Astrocyte (in vitro differentiated cells and primary cell): ENCODE results near the gene AQP1. TPM values are rescaled to one million over a fixed set of nuclear protein-coding genes. Genes with fewer than 3 reads are reported as not detected.

ENCODE experiments used
- DNase-seq: peaks from one replicate; pipeline ENCODE4 v3.0.0-alpha.2; 2010; ENCODE audit warnings: low read depth
- FAIRE-seq: peaks from 2 replicates; lab custom pipeline; 2011; peaks lifted over from hg19 to GRCh38; lab: Jason Lieb, UNC
- H2AFZ ChIP-seq: 2 replicates; pipeline ENCODE4 v1.6.0; 2012; ENCODE audit warnings: low read depth, low read length, inconsistent platforms
- H3K27ac ChIP-seq: 2 replicates; pipeline ENCODE4 v1.5.1; 2011; ENCODE audit warnings: low read depth, low read length, inconsistent platforms
- H3K27me3 ChIP-seq: 2 replicates; pipeline ENCODE4 v1.6.0; 2011; ENCODE audit warnings: low read length, inconsistent platforms; ENCODE audit not compliant: insufficient read depth
- H3K36me3 ChIP-seq: 2 replicates; pipeline ENCODE4 v1.5.1; 2011; ENCODE audit warnings: low read length, inconsistent platforms; ENCODE audit not compliant: insufficient read depth
- H3K4me1 ChIP-seq: 2 replicates; pipeline ENCODE4 v1.5.1; 2011; ENCODE audit warnings: low read length, inconsistent platforms; ENCODE audit not compliant: insufficient read depth
- H3K4me2 ChIP-seq: 2 replicates; pipeline ENCODE4 v1.6.0; 2012; ENCODE audit warnings: low read length, inconsistent platforms
- H3K4me3 ChIP-seq: 2 replicates; pipeline ENCODE4 v1.5.1; 2011; ENCODE audit warnings: low read depth, mild to moderate bottlenecking, low read length, inconsistent platforms; ENCODE audit not compliant: insufficient read depth
- H3K79me2 ChIP-seq: 2 replicates; pipeline ENCODE4 v1.6.0; 2012; ENCODE audit warnings: mild to moderate bottlenecking, low read length, inconsistent platforms; ENCODE audit not compliant: insufficient read depth
- H3K9ac ChIP-seq: 2 replicates; pipeline ENCODE4 v1.6.0; 2012; ENCODE audit warnings: mild to moderate bottlenecking, low read length, inconsistent platforms
- H3K9me3 ChIP-seq: 2 replicates; pipeline ENCODE4 v1.5.1; 2012; ENCODE audit warnings: low read depth, mild to moderate bottlenecking, low read length, inconsistent platforms; ENCODE audit not compliant: insufficient read depth
- H4K20me1 ChIP-seq: 2 replicates; pipeline ENCODE4 v1.6.0; 2012; ENCODE audit warnings: low read length, inconsistent platforms; ENCODE audit not compliant: insufficient read depth
- H3K27ac Mint-ChIP-seq: one replicate; pipeline ENCODE4 v1.8.0; 2021; ENCODE audit warnings: mild to moderate bottlenecking, mixed read lengths; ENCODE audit not compliant: unreplicated experiment
- H3K27me3 Mint-ChIP-seq: one replicate; pipeline ENCODE4 v1.8.0; 2021; ENCODE audit warnings: low read depth, mixed read lengths; ENCODE audit not compliant: unreplicated experiment
- H3K36me3 Mint-ChIP-seq: one replicate; pipeline ENCODE4 v1.8.0; 2021; ENCODE audit warnings: low read depth, mixed read lengths; ENCODE audit not compliant: unreplicated experiment
- H3K4me1 Mint-ChIP-seq: one replicate; pipeline ENCODE4 v1.8.0; 2021; ENCODE audit warnings: low read depth, mixed read lengths; ENCODE audit not compliant: unreplicated experiment
- H3K4me3 Mint-ChIP-seq: one replicate; pipeline ENCODE4 v1.8.0; 2021; ENCODE audit warnings: mild to moderate bottlenecking, moderate library complexity, mixed read lengths; ENCODE audit not compliant: unreplicated experiment
- H3K9me3 Mint-ChIP-seq: one replicate; pipeline ENCODE4 v1.8.0; 2021; ENCODE audit warnings: mild to moderate bottlenecking, mixed read lengths; ENCODE audit not compliant: unreplicated experiment
- CTCF ChIP-seq: IDR thresholded peaks from 2 replicates; pipeline ENCODE4 v1.5.1; 2011; ENCODE audit warnings: low read depth, mild to moderate bottlenecking, inconsistent platforms, low read length, moderate library complexity; ENCODE audit not compliant: insufficient read depth
- EZH2 ChIP-seq: IDR thresholded peaks from 2 replicates; pipeline ENCODE4 v1.6.1; 2012; ENCODE audit warnings: mild to moderate bottlenecking, low read length, inconsistent platforms; ENCODE audit not compliant: insufficient read depth
- total RNA-seq: library from RNA; stranded (reverse); gene quantifications from 2 replicates; pipeline ENCODE4 v1.2.1, GENCODE V29; 2021

Gene AQP1
- total RNA-seq, 1 donor from 2014 or later: 6.7 TPM

- DNase-seq (no peak), FAIRE-seq (no peak)
- Histone ChIP-seq H3K27ac (no peak overlapping the region), H3K36me3 (no peaks in the 10 kb centered on the region), H3K4me2 (no peak overlapping the region), H3K9ac (no peak overlapping the region), H3K4me3 (no peak overlapping the region), H3K79me2 (no peaks in the 10 kb centered on the region), H3K4me1 (no peaks in the 10 kb centered on the region), H3K27me3 (no peaks in the 10 kb centered on the region), H3K9me3 (no peaks in the 10 kb centered on the region), H2AFZ (no peak overlapping the region), H4K20me1 (no peaks in the 10 kb centered on the region)
- H3K4me3 Mint-ChIP-seq: no peak overlapping the region
- H3K27ac Mint-ChIP-seq: no peak overlapping the region
- peaks cover 9% of the 10 kb centered on the region for H3K4me1 Mint-ChIP-seq
- H3K27me3 Mint-ChIP-seq: peaks cover 2% of the 10 kb centered on the region
- peaks cover 7% of the 10 kb centered on the region for H3K9me3 Mint-ChIP-seq
- TF ChIP-seq EZH2 (no peak), CTCF (no peak)
- H3K36me3 Mint-ChIP-seq: peaks cover 18% of the 10 kb centered on the region
These were observed 40.0 kb upstream of the AQP1 start for GRCh38 chr7:30871655-30872054.

DNA sequence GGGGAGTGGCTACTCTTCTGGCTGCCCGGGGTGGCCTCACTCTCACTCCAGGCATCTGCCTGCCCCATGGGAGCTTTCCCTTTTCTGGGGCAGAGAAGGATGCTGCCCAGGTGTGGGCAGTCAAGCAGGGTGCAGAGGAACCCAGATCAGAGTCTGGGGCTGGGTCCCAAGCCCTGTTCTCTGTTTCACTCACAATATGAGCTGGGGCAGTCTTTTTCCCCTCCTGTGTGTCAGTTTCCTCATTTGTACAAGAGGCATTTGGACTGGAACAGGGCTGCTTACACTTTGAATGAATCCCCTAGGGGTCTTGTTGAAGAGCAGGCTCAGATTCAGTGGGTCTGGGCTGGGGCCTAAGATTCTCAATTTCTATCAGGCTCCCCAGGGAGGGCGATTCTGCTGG is 38.4 kb upstream of the AQP1 start:
- Histone ChIP-seq H3K36me3 (no peaks in the 10 kb centered on the region), H3K9me3 (no peaks in the 10 kb centered on the region), H3K4me1 (no peaks in the 10 kb centered on the region), H3K27me3 (no peaks in the 10 kb centered on the region), H3K9ac (no peak overlapping the region), H4K20me1 (no peaks in the 10 kb centered on the region), H3K79me2 (no peaks in the 10 kb centered on the region), H2AFZ (no peak overlapping the region), H3K4me3 (no peak overlapping the region), H3K27ac (no peak overlapping the region), H3K4me2 (no peak overlapping the region)
- DNase-seq (no peak), FAIRE-seq (no peak)
- peaks cover 15% of the 10 kb centered on the region for H3K36me3 Mint-ChIP-seq
- H3K4me1 Mint-ChIP-seq: peaks cover 4% of the 10 kb centered on the region
- H3K27me3 Mint-ChIP-seq: peaks cover 2% of the 10 kb centered on the region
- no peak overlapping the region for H3K4me3 Mint-ChIP-seq
- H3K9me3 Mint-ChIP-seq: peaks cover 3% of the 10 kb centered on the region
- TF ChIP-seq CTCF (no peak), EZH2 (no peak)
- no peak overlapping the region for H3K27ac Mint-ChIP-seq

DNA sequence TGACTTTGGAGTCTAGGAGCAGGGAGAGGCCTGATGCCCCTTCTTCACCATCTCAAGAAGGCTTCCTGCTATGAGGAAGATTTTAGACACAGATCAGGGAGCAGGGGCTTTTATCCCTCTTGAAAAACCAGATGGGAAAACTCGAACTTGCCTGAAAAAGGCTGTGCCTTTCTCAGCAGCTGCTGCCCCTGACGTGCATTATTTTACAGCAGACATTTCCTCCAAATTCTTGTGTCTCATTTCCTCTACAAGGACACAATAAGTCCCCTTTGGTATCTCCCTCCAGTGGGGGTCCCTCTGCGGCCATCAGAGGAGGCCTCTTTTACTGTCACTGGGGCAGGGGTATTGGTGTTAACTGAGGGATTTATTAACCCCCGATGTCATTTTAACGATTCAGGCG is 38.0 kb upstream of the AQP1 start:
- Histone ChIP-seq H3K4me2 (no peak overlapping the region), H3K27me3 (no peaks in the 10 kb centered on the region), H2AFZ (no peak overlapping the region), H4K20me1 (no peaks in the 10 kb centered on the region), H3K9me3 (no peaks in the 10 kb centered on the region), H3K36me3 (no peaks in the 10 kb centered on the region), H3K4me1 (no peaks in the 10 kb centered on the region), H3K79me2 (no peaks in the 10 kb centered on the region), H3K4me3 (no peak overlapping the region), H3K9ac (no peak overlapping the region), H3K27ac (no peak overlapping the region)
- Mint-ChIP-seq H3K27ac (no peak overlapping the region), H3K4me3 (no peak overlapping the region), H3K27me3 (peaks cover 2% of the 10 kb centered on the region), H3K4me1 (peaks cover 4% of the 10 kb centered on the region), H3K36me3 (peaks cover 16% of the 10 kb centered on the region), H3K9me3 (peaks cover 3% of the 10 kb centered on the region)
- FAIRE-seq: no peak
- no peak for TF ChIP-seq CTCF
- TF ChIP-seq EZH2: no peak
- no peak for DNase-seq
